Ishikawa (cell line): Measurements from ENCODE around the gene TXNL1.

Experiments used
- CEBPB ChIP-seq: IDR thresholded peaks from 2 replicates; pipeline ENCODE4 v1.6.1; 2012
- EGR1 ChIP-seq: IDR thresholded peaks from 2 replicates; pipeline ENCODE4 v1.6.1; 2012
- EP300 ChIP-seq: IDR thresholded peaks from 2 replicates; pipeline ENCODE4 v1.6.1; 2012; ENCODE audit warnings: borderline replicate concordance
- MAX ChIP-seq: IDR thresholded peaks from 2 replicates; pipeline ENCODE4 v1.6.1; 2012
- TAF1 ChIP-seq: IDR thresholded peaks from 2 replicates; pipeline ENCODE4 v1.6.1; 2012; ENCODE audit warnings: low read depth, mild to moderate bottlenecking
- USF1 ChIP-seq: IDR thresholded peaks from 2 replicates; pipeline ENCODE4 v1.6.1; 2012
- YY1 ChIP-seq: IDR thresholded peaks from 2 replicates; pipeline ENCODE4 v1.6.1; 2012; ENCODE audit warnings: low read depth
- ZBTB7A ChIP-seq: IDR thresholded peaks from 2 replicates; pipeline ENCODE4 v1.6.1; 2012; ENCODE audit warnings: low read depth

- TF ChIP-seq USF1, result peak; percentile 87
- TF ChIP-seq CEBPB, result peak; percentile 90
- peak; percentile 99 for TF ChIP-seq YY1
- TF ChIP-seq ZBTB7A, result no peak
- TF ChIP-seq EGR1, result peak; percentile 98
- TF ChIP-seq MAX, result peak; percentile 26
- no peak for TF ChIP-seq EP300
- peak; percentile 79 for TF ChIP-seq TAF1
Observed at GRCh38 chr18:56650944-56651770, 12.8 kb upstream of the TXNL1 start, which contains the start of gene WDR7.
